Stimulated activated CD4-positive, alpha-beta T cell treated with anti-CD3 and anti-CD28 coated beads, Interleukin-4, amount 100 ng/mL, for 24 hours (primary cell): ENCODE results near the gene ELL3.
"Not testable (repeated sequence)": the region's sequence is repeated elsewhere in the genome, so short reads cannot be mapped to it uniquely, and the experiment has no call there.

Source experiments
- DNase-seq: peaks from one replicate; pipeline ENCODE4 v3.0.0-alpha.2; 2020

Gene ELL3

DNA sequence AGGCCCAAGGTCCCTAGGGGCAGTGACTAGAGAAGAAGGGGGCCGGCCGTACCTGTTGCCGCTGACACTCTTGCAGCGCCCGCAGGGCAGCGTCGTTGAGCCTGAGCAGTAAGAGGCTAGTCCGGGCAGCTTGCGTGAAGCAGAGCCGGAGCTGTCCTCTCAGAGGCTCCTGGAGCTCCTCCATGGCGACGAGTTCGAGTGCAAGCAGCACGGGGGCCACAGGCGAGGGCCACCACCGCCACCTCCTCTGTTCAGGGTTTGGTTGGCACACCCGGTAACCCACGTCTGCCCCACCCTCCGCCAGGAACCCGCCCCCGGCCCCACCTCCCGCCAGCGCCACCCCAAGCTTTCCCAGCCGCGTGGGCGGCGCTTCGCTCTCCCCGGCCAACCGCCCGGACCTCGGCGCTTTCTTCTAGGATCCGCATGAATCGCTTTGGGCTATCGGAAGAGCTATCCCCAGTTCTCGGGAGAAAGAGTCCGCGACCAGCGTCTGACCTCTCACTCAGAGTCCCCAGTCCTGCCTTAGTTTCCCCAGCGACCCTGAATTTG, at the start of gene ELL3:
Gene ELL3 (minus strand): TSS at position 249 of the 549 bp plus-strand sequence. CDS start 65 bp downstream, at position 184.
- DNase-seq: peak; percentile 68

DNA sequence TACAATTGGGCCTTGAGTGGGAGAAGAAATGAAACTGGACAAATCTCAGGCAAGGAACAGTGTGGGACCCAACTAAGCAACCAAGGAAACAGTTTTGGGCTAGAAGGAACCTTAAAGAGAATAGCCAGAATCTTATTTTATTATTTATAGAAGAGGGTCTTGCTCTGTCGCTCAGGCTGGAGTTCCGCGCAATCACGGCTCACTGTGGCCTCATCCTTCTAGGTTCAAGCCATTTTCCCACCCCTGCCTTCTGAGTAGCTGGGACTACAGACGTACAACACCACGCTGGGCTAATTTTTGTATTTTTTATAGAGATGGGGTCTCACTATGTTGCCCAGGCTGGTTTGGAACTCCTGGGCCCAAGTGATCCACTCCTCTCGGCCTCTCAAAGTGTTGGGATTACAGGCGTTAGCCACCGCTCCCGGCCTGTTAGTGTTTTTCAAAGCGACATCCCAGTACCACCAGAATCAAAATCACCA, 49.3 kb upstream of the ELL3 start:
- DNase-seq: no peak

DNA sequence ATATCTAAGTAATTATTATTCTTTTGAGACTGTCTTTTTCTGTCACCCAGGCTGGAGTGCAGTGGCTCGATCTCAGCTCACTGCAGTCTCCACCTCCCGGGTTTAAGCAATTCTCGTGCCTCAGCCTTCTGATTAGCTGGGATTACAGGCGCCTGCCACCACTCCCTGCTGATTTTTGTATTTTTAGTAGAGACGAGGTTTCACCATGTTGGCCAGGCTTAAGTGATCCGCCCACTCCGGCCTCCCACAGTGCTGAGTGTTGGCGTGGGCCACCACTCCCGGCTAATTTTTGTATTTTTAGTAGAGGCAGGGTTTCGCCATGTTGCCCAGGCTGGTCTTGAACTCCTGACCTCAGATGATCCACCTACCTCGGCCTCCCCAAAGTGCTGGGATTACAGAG, 48.5 kb upstream of the ELL3 start:
- not testable (repeated sequence) for DNase-seq

DNA sequence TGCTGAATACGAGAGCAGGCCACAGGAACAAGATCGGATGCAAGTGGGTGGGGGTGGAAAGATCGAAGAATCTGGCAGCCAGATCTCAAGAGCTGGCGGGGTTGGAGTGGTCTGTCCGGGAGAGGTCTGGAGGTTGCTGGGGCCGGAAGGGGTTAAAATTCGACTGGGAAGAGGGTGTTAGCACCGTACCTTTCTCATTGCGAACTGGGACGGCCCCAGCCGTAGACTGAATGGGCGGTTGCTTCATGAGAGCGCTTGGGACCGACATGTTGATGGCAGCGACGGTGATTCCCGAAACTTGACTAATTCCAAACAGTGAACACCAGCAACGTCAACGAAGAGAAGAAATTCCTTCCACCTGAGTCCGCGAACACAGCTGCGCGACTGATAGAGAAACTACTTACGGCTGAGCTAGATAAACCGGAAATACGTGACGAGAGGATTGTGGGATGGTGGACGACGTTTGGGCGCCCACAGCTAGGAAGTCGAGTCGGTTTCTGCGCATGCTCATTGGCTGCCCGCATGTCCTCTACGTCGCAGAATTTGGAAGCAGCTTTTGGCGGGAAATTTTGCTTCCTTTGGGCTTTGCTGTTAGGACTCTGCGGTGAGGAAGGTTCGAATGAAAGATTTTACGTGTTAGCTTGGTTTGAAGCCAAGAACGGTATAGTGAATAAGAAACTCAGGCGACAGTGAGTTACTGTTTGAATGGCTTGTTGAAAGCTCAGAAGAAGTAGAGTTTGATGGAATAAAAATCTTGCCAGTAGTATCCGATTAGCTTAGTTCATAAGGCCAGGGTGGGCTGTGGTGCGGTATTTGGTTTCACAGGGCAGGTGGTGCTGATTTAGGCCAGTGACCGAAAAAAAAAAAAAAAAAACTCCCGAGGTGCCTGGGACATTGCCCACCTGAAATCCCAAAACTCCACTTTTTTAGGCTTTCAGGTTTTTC, 47.8 kb upstream of the ELL3 start, which contains the start of gene MFAP1:
Gene MFAP1 (minus strand): TSS at position 389 of the 945 bp plus-strand sequence. CDS start 121 bp downstream, at position 268.
- DNase-seq: peak; percentile 95

GRCh38 chr15:43821505-43821904, 44.7 kb upstream of the ELL3 start:
- DNase-seq: no peak

- DNase-seq: not testable (repeated sequence)
These were observed 38.3 kb upstream of the ELL3 start for GRCh38 chr15:43815064-43815463.

DNA sequence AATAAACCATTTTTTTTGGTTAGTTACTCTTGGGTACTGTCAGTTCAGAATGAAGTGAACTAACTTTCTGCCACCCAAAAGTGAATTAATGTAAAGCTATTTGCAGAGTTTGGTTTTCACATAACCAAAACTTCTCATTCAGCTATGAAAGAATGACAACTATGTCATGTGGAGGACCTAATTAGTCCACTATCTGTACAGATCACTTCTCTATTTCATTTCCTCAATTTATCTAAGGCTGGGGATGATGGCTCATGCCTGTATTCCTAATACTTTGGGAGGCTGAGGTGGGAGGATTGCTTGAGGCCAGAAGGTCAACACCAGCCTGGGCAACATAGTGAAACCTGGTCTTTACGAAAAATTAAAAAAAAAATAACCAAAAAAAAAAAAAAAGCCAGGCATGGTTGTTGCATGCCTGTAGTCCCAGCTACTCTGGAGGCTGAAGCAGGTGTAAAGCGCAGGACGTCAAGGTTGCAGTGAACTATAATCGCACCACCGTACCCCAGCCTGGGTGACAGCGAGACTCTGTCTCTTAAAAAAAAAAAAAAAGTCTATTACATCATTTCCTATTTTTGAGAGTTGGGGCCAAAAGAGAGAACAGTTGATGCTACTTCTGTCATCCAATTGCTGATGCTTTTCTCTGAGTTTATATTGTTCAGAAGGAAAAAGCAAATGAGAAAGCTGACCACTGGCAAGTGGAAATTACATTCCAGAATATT, 32.4 kb upstream of the ELL3 start:
- DNase-seq: no peak

- DNase-seq: no peak
These were observed 31.7 kb upstream of the ELL3 start for GRCh38 chr15:43808435-43808950.

GRCh38 chr15:43802676-43803075, 25.9 kb upstream of the ELL3 start:
- not testable (repeated sequence) for DNase-seq

GRCh38 chr15:43800286-43801141, 23.7 kb upstream of the ELL3 start, which contains the start of gene HYPK:
TSS of gene HYPK (plus strand) at chr15:43800599. CDS start at chr15:43800623, 24 bp downstream.
- DNase-seq: peak; percentile 92

GRCh38 chr15:43799945-43800285, 23.1 kb upstream of the ELL3 start, which contains the start of gene SERINC4:
TSS of gene SERINC4 (minus strand) at chr15:43800220. CDS start at chr15:43799986, 234 bp downstream.
- DNase-seq: no peak

DNA sequence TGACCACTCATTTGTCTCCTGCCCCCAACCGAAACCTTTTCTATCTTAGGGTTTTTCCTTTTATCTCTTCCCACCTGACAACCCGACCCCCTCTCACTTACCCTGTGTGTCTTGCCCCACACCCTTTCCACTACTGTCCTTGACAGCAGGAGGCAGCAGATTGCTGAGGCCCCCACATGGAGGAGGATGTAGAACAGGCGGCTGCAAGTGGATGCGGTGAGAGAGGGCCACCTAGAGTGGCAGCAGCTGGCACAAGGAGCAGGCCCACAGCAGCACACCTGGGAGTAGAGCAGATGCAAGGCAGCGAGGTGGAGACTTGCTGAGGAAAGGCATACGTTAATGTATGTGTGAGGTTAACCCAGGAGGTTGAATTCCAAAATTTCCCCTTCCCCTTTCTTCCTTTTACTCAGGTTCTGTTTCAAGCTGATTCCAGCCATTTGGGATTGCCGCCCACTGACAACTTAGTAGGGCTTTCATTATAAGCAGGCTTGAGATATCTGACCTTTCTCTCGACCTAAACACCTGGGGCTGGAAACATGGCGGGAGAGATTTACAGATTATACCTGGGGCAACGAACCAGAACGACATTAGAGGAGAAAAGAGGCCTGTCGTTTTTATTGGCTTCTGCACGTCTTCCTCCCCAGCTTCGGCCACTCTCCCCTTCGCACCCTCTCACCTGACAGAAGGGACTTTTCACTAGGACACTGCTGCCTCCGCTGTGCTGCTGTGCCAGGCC, 22.6 kb upstream of the ELL3 start:
- DNase-seq: no peak

- no peak for DNase-seq
These were observed 19.8 kb upstream of the ELL3 start for GRCh38 chr15:43796566-43796965.

GRCh38 chr15:43795997-43796396, 19.2 kb upstream of the ELL3 start:
- no peak for DNase-seq

DNA sequence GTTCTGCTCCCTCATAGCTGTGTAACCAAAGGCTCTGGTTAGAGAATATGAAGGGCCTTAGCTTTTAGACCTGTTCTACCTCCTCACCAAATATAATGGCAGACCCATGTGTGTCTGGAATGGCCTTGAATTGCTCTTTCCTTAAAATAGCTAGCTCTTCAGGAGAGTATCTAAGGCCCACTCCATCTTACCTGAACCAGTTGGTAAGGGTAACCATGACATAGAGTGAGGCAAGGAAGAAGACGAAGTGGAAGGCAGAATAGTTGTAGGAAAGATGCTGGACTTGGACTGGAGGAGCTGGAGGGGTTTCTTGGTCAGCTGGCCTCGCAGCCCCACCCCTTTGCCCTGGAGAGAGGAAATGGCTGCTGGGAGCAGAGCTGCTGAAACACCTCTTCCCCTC, 18.4 kb upstream of the ELL3 start:
- DNase-seq: no peak

DNA sequence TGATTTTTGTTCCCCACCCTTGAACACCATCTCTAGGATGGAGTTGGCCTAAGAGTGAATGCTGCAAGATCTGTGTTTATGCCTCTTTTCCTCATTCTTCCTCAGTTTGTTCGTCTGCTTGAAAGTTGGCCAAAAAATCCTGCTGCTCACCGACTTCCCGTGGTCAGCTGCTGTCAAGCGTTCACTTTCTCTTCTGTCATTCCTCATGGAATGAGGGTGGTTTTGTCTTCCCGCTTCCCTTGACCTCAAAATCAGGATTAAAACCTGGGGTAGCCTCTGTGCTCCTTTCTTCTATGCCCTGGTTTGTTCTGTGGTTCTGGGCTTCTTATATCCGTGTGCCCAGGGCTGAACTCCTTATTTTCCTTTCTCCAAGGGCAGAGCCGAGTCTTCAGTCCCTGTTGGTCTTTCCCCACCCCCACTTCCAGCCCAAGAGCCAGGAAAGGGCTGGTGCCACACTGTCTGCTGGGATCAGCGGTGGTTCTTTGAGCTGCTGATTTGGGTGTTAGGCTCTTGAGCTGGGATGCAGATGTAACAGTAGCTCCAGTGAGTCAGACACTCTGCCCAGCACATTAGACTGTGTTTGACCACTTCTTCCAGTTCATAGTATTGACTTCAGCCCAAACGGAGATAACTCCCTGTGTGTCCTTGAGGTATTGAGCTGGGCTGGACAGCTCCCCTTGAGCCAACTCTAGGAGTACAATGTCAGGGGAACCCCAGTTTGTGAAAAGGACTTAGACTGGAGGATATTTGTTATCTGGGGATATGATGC, 17.7 kb upstream of the ELL3 start:
- no peak for DNase-seq

DNA sequence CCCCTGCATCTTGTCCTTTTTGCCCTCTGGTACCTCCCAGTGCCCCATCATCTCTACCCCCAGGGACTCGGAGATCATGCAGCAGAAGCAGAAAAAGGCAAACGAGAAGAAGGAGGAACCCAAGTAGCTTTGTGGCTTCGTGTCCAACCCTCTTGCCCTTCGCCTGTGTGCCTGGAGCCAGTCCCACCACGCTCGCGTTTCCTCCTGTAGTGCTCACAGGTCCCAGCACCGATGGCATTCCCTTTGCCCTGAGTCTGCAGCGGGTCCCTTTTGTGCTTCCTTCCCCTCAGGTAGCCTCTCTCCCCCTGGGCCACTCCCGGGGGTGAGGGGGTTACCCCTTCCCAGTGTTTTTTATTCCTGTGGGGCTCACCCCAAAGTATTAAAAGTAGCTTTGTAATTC, 16.9 kb upstream of the ELL3 start:
- no peak for DNase-seq

DNA sequence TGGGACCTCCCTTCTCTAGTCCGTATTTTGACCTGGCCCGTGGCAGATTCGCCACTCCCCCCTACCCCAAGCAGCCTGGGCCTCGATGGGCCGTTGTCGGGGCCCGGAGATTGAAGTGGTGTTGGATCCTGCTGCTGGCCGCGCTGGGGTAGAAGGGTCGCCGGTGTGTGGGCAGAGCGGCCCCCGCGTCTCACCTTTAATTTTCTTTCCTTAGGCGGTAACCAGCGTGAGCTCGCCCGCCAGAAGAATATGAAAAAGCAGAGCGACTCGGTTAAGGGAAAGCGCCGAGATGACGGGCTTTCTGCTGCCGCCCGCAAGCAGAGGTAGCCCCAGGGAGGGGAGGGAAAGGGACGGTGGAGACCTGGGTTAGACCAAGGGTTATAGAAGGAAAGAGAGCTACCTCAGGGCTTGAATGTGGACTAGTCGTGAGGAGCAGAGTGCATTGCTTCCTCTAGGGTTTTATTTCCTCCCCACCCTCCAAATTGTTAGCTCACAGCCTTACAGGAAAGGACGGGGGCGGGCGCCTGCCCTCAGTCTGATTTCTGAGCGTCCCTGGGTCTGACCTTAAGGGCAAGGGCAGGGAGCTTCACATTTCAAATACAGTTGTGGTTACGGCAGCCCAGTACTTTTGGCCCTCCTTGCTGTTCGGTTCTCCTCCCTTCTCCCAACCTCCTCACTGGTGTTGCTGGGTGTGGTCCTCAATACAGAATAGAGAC, 16.2 kb upstream of the ELL3 start:
- DNase-seq: peak; percentile 25

- peak; percentile 100 for DNase-seq
These were observed 15.4 kb upstream of the ELL3 start, which contains the start of gene SERF2 for GRCh38 chr15:43791993-43792760. TSS of gene SERF2 (plus strand) at chr15:43792320. CDS start at chr15:43792377, 57 bp downstream.
